ENCODE measurements around the gene PAX3. TPM values are rescaled to one million over a fixed set of nuclear protein-coding genes. Genes with fewer than 3 reads are reported as not detected.

Gene PAX3
- polyA plus RNA-seq, 1 experiment: not detected

DNA sequence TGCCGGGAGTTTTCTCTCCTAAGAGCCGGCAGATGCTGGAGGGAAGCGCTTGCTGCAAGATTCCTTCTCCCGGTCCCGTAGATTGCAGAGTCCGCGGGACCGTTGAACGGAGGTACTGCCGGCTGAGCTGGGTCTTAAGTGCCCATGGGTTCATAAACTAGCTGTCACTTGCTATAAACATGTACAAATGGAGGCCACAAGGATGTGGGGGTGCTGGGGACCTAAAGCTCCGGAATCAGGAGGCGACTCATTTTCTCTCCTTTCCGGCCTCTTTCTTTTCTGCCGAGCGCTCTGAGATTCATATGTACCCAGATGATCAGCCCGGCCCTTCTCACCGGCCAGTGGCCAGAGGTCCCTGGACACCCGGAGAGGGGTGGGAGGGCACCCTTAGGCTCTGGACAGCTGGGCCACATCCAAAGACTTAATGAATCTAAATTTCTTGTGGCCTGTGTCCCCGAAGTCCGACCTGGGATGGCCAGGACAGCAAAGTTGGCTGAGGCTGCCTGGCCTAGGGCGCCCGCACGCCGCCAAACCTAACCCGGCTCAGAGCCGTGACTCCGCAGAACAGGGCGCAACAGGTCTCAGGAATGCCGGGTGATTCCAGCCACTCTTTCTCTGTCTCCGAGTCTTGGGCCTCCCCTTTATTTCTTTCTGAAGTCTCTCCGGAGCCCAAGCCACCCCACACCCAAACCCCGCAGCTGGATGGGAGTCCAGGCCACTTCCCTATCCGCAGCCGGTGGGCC lies 2.4 kb upstream of the PAX3 start:
- H3K27me3 ChIP-seq (ENCODE audit: control insufficient read depth, insufficient read depth, low read length): peaks cover 100% of the 10 kb centered on the region

DNA sequence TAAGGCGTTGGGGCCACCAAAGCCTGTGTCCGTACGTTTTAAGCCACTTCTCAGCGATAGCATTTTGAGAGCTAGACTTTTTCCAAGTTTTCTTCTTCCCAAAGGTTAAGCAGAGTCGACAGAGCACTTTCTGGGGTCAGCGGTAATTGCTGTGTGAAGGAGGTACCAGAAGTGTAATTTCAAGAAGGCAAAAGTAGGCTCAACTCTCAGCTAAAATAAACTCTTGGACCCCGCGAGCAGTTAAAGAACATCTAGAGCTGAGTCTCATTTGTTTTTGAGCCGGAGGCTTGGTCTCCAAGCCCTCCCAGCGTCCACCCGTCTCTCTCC lies 1.9 kb upstream of the PAX3 start:
- no peak overlapping the region for H3K27ac ChIP-seq (ENCODE audit: low read depth, low read length)

More for the DNA sequence above, 2.4 kb upstream of the PAX3 start:
- Histone ChIP-seq H3K9me3 (ENCODE audit: control insufficient read depth, insufficient read depth, low read length) (peaks cover 37% of the 10 kb centered on the region; the same call in 1 of the 2 replicates), H3K4me3 (ENCODE audit: low read depth, low read length) (no peak overlapping the region), H3K27ac (ENCODE audit: low read depth, low read length) (no peak overlapping the region)
- TF ChIP-seq, protein P1, sequence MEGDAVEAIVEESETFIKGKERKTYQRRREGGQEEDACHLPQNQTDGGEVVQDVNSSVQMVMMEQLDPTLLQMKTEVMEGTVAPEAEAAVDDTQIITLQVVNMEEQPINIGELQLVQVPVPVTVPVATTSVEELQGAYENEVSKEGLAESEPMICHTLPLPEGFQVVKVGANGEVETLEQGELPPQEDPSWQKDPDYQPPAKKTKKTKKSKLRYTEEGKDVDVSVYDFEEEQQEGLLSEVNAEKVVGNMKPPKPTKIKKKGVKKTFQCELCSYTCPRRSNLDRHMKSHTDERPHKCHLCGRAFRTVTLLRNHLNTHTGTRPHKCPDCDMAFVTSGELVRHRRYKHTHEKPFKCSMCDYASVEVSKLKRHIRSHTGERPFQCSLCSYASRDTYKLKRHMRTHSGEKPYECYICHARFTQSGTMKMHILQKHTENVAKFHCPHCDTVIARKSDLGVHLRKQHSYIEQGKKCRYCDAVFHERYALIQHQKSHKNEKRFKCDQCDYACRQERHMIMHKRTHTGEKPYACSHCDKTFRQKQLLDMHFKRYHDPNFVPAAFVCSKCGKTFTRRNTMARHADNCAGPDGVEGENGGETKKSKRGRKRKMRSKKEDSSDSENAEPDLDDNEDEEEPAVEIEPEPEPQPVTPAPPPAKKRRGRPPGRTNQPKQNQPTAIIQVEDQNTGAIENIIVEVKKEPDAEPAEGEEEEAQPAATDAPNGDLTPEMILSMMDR (IDR thresholded peaks at IDR 0.05; ENCODE audit: low read depth, low read length): no peak
- ChIA-PET POLR2A (no interaction called here), CTCF (interaction anchor here (0.9 kb wide), 1 partner anchor 17 kb away, joined by 3 read pairs; no protein-coding TSS in a partner anchor)
- DNase-seq (ENCODE audit: low read depth, low spot score): no peak

DNA sequence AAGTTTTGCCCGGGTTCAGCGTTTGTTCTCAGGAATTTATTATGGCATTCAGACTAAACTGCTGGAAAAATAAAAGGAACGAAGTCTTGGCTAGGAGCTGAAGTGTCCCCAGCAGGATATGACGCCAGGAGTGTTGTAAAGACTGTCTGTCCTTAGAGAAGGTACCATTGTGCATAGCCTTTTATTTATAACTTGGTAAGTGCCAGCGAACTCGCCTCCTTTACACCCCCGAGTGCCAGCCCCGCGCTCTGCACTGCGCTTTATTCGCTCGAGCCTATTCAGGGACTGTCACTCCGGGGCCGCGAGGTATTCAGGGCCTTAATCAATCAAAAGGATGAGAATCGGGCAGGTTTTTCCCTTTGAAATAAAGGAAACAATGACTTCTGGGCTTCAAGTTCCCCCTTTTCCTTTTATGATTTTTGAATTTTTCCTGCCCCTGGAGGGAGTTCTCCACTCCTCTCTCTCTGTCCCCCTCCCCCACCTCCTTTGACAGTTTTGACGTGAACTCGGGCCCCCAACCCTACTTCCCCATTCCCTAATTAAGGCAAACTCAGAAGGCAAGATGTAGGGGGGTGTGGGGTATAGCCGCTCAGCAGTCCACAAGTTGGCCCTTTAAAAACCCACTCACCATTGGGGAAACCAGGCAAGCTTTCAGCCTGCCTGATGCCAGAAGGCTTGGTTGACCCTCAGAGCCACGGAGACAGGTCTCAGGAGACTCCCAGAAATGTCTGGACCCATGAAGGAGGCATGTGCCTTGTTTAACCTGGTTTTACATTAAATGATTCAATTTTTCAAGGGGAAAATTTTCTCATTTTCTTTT lies 1.3 kb upstream of the PAX3 start:
- ChIA-PET CTCF (interaction anchor here (0.9 kb wide), 1 partner anchor 18 kb away, joined by 3 read pairs; no protein-coding TSS in a partner anchor), POLR2A (no interaction called here)
- TF ChIP-seq, protein P1 (IDR thresholded peaks at IDR 0.05; ENCODE audit: low read depth, low read length): no peak
- H3K27ac ChIP-seq (ENCODE audit: low read depth, low read length): no peak overlapping the region
- H3K9me3 ChIP-seq (ENCODE audit: control insufficient read depth, insufficient read depth, low read length): peaks cover 37% of the 10 kb centered on the region; the same call in 1 of the 2 replicates
- H3K4me3 ChIP-seq (ENCODE audit: low read depth, low read length): no peak overlapping the region
- DNase-seq (ENCODE audit: low read depth, low spot score): no peak
- H3K27me3 ChIP-seq (ENCODE audit: control insufficient read depth, insufficient read depth, low read length): peaks cover 99% of the 10 kb centered on the region

More for the DNA sequence above, 1.9 kb upstream of the PAX3 start:
- ChIA-PET CTCF (interaction anchor here (0.9 kb wide), 1 partner anchor 18 kb away, joined by 3 read pairs; no protein-coding TSS in a partner anchor), POLR2A (no interaction called here)
- peaks cover 99% of the 10 kb centered on the region for H3K27me3 ChIP-seq (ENCODE audit: control insufficient read depth, insufficient read depth, low read length)
- H3K4me3 ChIP-seq (ENCODE audit: low read depth, low read length): no peak overlapping the region
- H3K9me3 ChIP-seq (ENCODE audit: control insufficient read depth, insufficient read depth, low read length): peaks cover 37% of the 10 kb centered on the region; the same call in 1 of the 2 replicates
- TF ChIP-seq, protein P1 (IDR thresholded peaks at IDR 0.05; ENCODE audit: low read depth, low read length): no peak
- no peak for DNase-seq (ENCODE audit: low read depth, low spot score)

DNA sequence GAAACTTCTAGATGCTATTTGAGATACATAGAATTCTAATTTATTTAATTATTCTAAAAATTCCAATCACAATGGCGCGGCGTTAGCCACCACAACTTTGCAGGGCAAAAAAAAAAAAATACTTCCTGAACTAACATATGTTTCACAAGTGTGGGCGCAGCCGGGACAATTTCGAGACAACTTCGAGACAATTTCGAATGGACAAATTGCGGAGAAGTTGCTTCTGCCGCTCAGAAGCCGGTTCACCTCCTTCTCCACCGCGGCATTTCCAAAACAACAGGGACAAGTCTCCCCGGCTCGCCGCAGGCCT lies 842 bp downstream of the PAX3 start:
- ChIA-PET CTCF (no interaction called here), POLR2A (no interaction called here)
- peaks cover 96% of the 10 kb centered on the region for H3K27me3 ChIP-seq (ENCODE audit: control insufficient read depth, insufficient read depth, low read length)
- no peak overlapping the region for H3K27ac ChIP-seq (ENCODE audit: low read depth, low read length)
- no peak for DNase-seq (ENCODE audit: low read depth, low spot score)
- H3K4me3 ChIP-seq (ENCODE audit: low read depth, low read length): no peak overlapping the region
- TF ChIP-seq, protein P1 (IDR thresholded peaks at IDR 0.05; ENCODE audit: low read depth, low read length): no peak
- H3K9me3 ChIP-seq (ENCODE audit: control insufficient read depth, insufficient read depth, low read length): peaks cover 34% of the 10 kb centered on the region; the same call in 1 of the 2 replicates

DNA sequence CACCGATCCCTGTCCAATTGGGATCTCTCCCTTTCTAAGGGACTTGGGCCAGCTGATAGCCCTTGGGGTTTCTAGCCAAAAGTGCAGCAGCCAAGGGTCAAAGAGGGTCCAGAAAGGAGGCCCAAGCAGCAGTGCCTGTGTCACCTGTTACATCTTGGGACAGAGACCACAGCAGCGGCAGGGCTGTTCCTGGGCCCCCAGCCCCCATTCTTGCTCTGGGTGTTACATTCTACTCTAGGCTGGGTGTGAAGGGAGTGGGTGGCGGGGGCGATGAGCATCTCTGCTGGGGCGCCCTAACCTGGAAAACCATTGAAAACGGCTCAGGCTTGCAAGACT lies 1.2 kb downstream of the PAX3 start:
- ChIA-PET POLR2A (no interaction called here), CTCF (no interaction called here)
- TF ChIP-seq, protein P1 (IDR thresholded peaks at IDR 0.05; ENCODE audit: low read depth, low read length): no peak
- H3K27me3 ChIP-seq (ENCODE audit: control insufficient read depth, insufficient read depth, low read length): peaks cover 94% of the 10 kb centered on the region
- DNase-seq (ENCODE audit: low read depth, low spot score): no peak
- H3K4me3 ChIP-seq (ENCODE audit: low read depth, low read length): no peak overlapping the region
- peaks cover 33% of the 10 kb centered on the region; the same call in 1 of the 2 replicates for H3K9me3 ChIP-seq (ENCODE audit: control insufficient read depth, insufficient read depth, low read length)
- H3K27ac ChIP-seq (ENCODE audit: low read depth, low read length): no peak overlapping the region
